Measurements from ENCODE around the gene SERINC2.
"Not testable (repeated sequence)": the region's sequence is repeated elsewhere in the genome, so short reads cannot be mapped to it uniquely, and the experiment has no call there.

SERINC2 gene

DNA sequence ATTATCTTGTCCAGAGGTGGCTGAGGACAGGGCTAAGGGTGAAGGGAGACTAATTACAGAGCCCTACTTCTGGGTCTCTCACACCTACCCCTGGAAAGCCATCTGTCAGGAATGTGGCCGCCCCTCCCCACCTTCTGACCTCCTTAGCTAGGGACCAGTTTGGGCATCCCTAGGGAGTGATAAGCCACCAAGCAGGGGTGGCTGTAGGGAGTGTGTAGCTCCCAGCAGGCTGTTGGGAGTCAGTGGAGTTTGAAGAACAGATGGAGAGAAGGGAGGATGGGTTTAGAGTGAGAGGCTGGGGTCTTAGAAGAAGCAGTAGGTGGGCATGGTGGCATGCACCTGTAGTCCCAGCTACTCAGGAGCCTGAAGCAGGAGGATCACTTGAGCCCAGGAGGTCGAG is 808 bp upstream of the SERINC2 start:
- DNase-seq (ENCODE audit: low read depth in 4 of 4, low spot score in 1 of 4), result no peak

DNA sequence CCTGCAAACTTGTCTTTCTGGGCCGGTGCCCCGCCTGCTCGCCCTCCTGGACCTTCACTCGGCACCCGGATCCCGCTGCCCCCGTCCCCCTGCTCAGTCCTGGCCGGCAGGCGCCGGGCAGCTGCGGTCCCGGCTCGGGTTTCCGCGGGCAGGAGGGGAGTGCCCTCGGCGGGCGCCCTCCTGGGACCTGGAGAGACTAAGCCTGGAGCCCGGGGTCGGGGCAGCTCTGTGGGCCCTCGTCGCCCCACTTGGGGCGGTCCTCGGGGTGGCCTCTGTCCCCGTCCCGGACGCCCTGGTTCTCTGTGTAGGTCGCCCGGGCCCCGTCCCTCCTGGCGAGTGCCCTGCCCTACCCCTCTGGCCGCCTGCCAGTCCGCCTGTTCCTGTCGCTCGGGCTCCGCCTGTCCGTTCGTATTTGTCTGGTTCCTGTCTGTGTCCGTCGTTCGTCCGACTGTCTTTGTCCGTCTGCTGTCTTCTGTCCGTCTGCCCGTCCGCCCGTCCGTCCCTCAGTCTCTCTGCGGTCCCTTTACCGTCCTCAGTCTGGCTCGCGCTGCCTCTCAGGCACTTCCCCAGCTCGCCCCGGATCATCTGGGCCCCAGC is 490 bp downstream of the SERINC2 start:
- peak in 1 of 4 experiments; percentile 6 for DNase-seq (ENCODE audit: low read depth in 4 of 4, low spot score in 1 of 4)

DNA sequence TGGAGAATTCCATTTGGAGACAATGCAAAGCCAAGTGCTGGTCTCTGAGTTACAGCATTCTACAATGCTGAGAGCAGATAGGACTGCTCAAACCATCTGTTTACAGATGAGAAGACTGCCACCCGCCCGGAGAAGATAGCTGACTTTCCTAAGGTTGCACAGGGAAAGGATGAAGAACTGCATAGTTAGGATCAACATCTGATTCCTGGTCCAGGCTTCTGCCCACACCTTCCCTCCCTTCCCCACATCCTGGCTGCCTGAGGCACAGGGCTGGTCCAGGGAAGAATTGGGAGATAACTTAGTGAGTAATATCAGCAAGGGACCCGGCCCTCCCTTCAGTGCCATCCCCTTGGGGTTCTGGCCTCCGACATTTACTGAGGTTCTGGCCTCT is 2.0 kb downstream of the SERINC2 start:
- no peak for DNase-seq (ENCODE audit: low read depth in 4 of 4, low spot score in 1 of 4)

DNA sequence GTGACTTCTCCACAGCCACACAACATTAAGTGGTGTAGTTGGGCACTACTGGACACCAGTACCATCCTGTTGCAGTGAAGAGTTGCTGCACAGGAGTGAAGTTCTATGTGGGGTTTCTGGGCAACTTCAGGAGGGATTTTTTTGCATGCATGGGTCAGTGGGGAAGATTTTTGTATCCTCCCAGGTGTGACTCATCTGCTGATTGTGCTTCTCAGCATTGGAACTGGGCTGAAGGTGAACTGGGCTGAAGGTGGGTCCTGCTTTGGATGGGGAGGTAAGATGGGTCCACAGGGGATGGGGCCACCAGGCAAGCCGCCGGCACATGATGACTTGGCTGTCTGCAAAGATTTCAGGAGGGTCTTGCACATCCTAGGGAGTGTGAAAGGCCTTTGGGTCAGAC is 2.6 kb downstream of the SERINC2 start:
- DNase-seq (ENCODE audit: low read depth in 4 of 4, low spot score in 1 of 4), result no peak

DNA sequence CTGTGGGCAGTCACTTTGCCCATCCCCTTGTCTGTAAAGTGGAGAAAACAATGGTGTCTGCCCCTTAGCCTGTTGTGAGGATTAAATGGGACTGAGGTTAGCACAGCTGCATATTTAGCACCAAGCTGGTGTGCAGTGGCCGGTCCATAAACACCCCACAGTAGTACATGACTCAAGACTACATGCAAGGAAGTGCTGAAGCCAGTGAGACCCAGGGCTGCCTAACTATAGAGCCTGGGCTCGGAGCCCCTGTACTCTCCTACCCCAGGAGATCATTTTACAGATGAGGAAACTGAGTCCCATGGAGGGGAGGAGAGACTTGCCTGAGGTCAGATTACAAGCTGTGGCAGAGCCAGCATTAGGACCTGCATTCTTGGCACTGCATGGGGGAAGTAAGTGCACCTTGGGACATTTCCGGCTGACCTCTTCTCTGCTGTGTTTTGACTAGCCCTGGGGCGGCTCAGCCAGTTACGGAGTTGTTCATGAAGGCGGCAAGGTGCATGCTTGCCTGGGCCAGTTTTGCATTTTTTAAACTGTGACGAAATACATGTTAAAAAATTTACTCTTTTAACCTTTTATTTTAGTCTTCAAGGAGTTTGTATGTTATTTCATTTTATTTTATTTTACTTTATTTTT is 3.2 kb downstream of the SERINC2 start:
- no peak for DNase-seq (ENCODE audit: low read depth in 4 of 4, low spot score in 1 of 4)

DNA sequence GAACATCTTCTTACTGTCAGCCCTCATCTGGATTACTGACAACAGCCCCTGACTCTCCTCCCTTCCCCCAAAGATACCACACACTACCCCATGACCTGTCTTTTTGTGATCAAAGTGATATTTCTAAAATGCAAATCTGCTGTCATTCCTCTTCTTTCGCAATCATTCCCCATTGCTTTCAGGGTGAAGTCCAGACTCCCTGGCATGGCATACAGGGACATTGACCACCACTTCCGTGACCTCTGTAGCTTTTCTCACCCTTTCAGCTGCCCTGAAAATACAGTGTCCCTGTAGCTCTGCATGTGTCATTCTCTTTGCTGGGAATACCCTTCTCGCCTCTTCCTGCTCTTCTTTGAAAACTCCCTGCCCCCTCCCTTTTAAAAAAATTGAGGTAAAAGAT is 4.1 kb downstream of the SERINC2 start:
- DNase-seq (ENCODE audit: low read depth in 4 of 4, low spot score in 1 of 4), result no peak

DNA sequence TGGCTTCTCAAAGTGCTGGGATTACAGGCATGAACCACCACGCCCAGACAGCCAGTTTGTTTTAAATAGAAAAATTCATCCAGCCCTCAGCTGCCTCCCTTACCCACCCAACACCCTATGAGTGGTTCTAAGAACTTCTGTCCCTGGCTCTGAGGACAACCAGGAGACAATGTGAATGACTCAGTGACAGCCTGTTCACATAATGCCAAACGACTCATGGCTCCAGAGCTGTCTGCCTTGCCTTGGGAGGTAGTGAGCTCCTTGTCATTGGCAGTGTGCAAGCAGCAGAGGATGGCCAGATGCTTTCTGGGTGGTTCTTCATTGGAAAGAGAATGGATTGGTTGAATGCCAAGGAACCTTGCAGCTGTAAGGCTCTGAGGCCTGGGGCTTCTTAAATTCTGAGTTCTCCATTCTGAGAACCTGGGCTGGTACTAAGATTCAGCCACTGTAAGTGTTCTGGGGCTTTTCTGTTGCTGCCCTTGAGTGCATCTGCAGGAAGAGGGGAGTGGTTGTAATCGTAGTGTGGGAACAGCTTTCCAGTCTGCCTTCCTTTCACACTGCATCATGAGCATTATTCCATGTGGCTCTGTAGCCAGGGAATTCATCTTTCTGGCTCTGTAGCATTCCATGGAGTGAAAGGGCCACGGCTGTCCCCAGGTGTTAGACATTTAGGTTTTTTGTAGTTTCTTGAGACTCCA is 5.8 kb downstream of the SERINC2 start:
- DNase-seq (ENCODE audit: low read depth in 4 of 4, low spot score in 1 of 4), result no peak

DNA sequence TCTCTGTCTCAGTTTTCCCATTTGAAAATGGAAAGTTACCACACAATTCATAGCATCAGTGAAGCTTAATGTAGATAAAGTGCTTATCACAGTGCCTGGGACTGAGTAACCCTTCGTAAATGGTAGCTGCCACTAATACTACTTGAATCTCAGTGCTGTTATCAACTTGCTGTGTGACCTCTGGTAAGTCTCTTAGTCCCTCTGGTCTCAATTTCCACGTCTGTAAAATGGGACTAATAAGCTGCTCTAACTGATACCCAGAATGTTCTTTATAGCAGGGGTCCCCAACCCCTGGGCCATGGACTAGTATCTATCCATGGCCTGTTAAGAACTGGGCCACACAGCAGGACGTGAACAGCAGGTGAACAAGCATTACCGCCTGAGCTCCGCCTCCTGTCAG is 7.7 kb downstream of the SERINC2 start:
- DNase-seq (ENCODE audit: low read depth in 4 of 4, low spot score in 1 of 4), result no peak

DNA sequence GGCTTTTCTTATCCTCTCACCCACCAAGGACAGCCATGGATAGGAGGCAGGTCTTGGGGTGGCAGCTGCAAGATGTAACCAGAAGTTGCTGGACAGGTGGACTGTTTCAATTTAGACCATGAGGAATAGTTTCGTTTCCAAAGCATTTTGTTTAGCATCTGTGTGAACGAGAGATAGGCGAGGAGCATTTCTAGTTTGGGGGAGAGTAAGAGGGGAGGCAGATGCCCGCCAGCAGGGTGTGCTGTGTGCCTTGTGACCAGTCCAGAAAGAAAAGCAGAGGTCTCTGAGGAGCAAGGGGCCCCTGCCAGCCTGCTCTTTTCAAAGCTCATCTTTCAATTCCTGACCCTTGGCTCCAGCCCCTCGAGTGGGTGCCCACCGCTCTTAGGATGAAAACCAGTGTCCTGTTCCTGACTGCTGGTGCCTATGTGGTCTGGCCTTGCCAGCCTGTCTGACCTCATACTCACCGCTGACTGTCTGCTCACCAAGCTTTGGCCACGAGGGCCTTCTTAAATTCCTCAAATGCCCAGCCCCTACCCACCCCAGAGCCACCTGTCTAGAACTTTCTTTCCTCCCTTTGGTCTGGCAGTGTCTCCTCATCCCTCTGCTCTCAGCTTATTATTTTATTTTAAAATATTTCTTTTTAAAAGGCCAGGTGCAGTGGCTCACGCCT is 8.5 kb downstream of the SERINC2 start:
- DNase-seq (ENCODE audit: low read depth in 4 of 4, low spot score in 1 of 4), result no peak

DNA sequence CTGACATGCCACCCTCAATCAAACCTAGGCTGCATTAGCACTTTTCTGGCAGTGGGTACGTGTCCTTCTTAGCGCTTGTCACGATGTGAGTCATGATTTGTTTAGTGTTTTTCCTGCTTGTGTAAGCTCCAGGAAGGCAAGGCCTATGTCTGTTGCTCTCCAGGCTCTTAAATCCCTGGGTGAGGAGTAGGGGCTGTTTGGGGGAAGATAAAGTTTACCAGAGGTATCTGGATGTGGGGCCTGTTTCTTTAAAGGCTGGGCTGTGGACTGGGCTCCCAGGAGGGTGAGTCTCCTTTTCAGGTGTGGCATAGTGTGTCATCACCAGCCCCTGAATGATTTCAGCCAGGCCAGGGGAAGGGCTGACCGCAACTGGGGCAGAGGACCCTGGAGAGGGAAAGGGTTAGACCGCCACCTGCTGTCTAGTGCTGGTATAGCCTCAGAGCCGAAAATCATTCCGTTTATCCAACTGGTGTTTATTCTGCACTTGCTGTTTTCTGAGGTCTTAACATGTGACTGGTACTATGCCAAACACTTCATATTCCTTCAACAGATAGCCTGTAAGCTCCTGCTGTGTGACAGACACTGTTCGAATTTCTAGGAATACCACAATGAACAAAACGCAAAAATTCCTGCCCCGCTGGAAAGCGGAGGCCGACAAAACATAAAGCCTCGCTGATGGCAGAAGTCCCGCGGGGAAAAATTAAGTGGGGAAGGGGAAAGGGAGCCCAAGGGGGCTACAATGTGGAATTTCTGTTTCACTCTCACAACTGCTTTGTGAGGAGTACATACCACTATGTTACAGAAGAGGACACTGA is 9.7 kb downstream of the SERINC2 start:
- peak; percentile 19 to 65 (median 48) for DNase-seq (ENCODE audit: low read depth in 4 of 4, low spot score in 1 of 4)

DNA sequence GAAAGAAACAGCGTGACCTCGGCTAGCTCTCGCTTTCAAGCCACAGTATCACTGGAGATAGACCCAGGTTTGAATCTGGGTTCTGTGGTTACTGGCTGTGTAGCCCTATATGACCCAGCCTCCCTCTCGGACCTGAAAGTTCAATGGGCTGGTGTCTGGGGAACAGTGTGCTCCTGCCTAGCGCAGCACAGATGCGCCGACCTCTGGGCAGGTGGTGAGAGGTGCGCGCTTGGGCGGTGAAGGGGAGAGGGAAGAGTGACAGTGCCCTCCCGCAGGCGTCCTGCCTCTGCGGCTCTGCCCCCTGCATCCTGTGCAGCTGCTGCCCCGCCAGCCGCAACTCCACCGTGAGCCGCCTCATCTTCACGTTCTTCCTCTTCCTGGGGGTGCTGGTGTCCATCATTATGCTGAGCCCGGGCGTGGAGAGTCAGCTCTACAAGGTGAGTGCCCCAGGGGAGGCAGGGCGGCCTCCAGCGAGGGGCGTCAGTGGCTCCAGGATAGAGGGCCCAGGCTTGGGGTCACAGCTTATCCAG is 10.5 kb downstream of the SERINC2 start:
- no peak for DNase-seq (ENCODE audit: low read depth in 4 of 4, low spot score in 1 of 4)

DNA sequence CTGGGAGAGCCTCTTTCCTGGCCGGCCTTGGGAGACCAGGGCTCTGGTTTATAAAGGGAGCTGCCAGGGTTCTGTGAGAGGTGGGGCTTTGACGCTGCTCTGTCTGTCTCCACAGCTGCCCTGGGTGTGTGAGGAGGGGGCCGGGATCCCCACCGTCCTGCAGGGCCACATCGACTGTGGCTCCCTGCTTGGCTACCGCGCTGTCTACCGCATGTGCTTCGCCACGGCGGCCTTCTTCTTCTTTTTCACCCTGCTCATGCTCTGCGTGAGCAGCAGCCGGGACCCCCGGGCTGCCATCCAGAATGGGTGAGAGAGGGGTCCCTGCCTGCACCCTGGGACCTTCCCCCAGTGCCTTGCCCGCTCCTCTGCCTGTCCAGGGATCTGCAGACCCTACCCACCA is 11.6 kb downstream of the SERINC2 start:
- no peak for DNase-seq (ENCODE audit: low read depth in 4 of 4, low spot score in 1 of 4)

DNA sequence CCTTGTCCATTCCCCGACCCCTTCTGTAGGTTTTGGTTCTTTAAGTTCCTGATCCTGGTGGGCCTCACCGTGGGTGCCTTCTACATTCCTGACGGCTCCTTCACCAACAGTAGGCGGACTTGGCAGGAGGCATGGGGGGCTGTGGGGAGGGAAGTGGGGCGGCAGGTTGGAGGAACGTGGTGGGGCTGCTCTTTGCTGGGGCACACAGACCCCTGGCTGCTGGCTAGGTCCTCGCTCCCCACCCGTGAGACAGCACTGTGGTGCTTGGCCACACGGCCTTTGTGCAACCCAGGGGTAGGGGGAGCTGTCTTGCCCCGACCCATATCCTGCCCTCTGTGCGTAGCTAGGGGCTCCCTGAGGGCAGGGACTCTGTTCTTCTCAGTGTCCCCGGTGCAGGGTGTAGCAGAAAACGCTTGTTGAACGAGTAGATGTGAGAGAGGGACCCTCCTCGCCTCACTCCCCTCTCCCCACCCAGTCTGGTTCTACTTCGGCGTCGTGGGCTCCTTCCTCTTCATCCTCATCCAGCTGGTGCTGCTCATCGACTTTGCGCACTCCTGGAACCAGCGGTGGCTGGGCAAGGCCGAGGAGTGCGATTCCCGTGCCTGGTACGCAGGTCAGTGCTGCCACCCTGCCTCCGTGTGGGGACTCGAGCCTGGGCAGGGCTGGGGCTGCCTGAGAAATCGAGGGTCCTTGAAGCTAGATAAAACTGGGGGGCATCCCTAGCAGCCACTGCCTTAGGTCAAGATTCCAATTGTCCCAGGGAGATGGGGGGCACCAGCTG is 12.5 kb downstream of the SERINC2 start:
- no peak for DNase-seq (ENCODE audit: low read depth in 4 of 4, low spot score in 1 of 4)

DNA sequence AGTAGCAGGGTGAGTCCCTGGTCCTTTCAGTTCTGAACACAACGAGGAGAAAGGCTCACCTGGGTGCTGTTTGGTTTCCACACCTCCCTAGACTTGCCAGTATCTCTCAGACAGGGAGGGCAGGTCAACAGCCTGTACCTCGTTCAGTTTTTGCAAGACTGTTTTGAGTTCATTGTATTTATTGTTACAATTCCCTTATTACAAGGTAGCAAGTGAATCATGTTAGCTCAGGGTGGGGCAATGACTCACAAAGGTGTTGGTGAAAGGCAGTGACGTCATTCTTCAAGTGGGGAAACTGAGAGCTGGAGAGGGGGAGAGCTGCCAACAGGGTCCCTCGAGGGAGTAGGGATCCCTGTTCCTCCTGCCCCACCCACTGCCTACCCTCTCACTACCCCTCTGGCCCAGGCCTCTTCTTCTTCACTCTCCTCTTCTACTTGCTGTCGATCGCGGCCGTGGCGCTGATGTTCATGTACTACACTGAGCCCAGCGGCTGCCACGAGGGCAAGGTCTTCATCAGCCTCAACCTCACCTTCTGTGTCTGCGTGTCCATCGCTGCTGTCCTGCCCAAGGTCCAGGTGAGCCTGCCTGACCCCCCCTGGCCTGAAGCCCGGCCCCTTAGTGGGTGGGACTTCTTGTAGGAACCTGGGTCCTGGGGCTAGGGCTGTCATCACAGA is 13.4 kb downstream of the SERINC2 start:
- no peak for DNase-seq (ENCODE audit: low read depth in 4 of 4, low spot score in 1 of 4)

DNA sequence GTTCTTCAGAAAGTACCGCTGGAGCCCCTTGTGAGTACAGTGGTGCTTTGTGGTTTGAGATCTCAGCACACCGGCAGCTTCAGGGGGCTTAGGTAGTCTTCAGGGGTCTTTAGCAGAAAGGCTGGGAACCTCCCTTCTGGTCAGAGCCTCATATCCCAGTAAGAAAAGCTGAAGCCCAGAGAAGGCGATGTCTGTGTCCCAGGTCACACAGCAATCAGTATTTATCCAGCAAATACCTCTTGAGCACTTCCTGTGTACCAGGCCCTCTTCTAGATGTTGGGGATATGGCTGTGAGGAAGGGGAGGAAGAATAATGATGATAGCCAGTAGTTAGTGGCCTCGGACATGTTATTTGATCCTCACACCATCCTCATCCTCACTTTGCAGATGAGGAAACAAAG is 14.3 kb downstream of the SERINC2 start:
- DNase-seq (ENCODE audit: low read depth in 4 of 4, low spot score in 1 of 4), result no peak

DNA sequence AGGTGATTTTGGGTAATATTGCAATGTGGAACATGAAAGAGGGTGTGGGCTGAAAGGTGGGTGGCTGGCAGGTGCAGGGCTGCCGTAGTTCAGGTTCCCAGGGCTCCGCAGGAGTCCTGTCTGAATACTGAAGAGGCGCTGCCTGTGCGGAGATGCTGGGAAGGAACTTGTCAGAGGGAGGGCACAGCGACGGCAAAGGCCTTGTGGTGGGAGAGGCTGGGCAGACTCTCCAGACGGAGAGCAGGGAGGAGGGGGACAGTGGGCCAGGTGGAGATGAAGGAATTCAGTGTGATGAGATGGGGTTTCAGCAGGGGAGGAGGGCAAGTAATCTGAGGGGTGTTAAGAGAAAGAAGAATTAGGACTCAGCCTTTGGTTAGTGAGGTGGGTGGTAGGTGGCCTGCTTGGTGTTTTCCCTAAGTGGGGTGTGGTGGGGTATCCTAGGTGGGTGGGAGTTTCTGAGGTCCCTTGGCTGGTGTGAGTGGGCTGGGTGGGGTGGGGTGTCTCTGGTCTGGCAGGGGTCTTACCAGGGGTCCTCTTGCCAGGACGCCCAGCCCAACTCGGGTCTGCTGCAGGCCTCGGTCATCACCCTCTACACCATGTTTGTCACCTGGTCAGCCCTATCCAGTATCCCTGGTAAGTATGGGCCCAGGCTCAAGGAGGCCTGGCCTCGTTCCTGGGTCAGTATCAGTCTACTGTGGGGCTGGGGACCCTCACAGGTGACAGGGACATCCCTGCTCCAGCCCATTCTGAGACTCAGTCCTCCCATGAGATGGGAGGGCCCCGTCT is 15.6 kb downstream of the SERINC2 start:
- no peak for DNase-seq (ENCODE audit: low read depth in 4 of 4, low spot score in 1 of 4)

DNA sequence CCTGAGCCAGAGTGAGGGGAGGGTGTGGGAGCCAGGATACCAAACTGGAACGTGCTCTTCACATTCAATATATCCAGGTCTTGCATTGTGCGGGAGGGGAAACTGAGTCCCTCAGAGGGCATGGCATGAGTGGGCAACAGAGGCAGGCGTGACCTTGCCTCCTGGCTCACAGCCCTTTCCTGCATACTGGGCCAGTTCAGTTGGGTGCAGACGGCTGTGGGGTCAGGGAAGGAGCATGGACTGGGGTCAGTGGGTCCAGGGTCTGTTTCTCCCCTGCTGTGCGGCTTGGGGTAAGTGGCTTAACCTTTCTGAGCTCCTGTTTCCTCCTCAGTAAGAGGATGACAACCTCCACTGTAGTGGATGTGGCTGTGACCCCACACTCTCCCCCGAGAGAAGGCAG is 16.6 kb downstream of the SERINC2 start:
- no peak for DNase-seq (ENCODE audit: low read depth in 4 of 4, low spot score in 1 of 4)

DNA sequence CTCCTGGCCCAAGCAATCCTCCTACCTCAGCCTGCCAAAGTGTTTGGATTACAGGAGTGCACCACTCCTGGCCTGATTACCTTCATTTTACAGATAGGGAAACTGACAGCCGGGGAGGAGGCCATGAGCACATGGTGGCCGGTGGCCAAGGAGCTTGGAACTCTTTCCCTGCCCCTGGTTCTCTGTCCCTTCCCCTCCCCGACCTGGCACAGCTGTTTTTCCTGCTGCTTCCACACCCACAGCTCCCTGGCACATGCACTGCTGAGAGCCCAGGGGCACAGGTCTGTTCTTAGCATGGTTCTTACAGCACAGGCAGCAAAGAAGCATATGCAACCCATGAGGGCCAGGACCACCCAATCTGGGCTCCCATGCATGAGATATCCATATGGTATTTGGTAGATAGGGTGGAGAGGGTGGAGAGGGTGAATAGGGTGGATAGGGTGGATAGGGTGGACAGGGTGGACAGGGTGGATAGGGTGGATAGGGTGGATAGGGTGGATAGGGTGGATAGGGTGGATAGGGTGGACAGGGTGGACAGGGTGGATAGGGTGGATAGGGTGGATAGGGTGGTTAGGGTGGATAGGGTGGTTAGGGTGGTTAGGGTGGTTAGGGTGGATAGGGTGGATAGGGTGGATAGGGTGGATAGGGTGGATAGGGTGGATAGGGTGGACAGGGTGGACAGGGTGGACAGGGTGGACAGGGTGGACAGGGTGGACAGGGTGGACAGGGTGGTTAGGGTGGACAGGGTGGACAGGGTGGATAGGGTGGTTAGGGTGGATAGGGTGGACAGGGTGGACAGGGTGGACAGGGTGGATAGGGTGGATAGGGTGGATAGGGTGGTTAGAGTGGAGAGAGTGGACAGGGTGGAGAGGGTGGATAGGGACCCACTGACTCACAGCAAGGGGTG is 18.6 kb downstream of the SERINC2 start:
- DNase-seq (ENCODE audit: low read depth in 4 of 4, low spot score in 1 of 4), result not testable (repeated sequence)

All from stimulated activated CD4-positive, alpha-beta T cell treated with anti-CD3 and anti-CD28 coated beads, Interleukin-1b, Interleukin-23, amount 100 ng/mL, for 24 hours (primary cell).